NCI-H128 (cell line): ENCODE results near the gene ANO1.

Experiments used
- DNase-seq: peaks from one replicate; lab custom pipeline; 2025; ENCODE audit not compliant: unreplicated experiment; lab: John Stamatoyannopoulos, UW

The ANO1 gene

DNA sequence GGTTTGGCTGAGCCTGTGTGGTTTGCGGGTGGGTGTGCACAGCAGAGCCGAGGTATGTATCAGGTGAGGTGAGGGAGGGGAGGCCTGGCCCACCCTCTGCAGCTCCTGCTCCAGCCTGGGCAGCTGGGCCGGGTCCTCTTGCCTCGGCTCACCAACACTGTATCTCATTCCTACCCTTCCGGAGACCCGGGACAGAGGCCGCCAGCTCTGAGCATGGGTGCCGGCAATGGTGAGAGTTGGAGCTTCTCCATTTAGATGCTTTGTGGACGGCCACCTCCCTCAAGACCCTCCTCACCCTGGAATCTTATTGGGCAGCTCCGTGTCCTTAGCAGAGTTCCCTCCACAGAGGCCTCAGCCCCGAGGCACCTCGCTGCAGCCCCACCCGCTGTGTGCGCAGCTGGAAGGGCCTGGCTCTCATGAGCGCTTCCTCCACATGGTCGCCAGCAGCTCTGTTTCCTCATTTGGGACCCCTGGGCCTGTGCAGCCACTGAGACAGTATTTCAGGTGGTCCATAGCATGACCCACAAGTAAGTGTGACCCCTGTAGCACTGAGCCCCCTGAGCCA, 55.7 kb downstream of the ANO1 start:
- DNase-seq: no peak

DNA sequence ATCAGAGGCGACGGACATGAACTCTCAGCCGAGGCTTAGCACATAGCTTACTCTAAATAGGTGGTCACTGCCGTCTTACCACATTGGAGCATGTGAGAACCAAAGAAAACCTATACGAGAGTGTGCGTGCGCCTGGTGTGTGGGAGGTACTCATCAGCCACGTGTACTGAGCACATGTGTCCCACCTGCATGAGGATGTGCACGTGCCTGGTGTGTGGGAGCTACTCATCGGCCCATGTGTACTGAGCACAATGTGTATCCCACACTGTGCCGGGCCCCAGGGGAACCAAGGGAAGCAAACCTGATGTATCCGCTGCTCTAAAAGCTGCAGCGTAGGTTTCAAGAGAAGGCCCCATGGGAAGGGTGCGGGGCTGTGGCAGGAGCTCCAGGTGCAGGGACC, 56.4 kb downstream of the ANO1 start:
- DNase-seq: no peak

DNA sequence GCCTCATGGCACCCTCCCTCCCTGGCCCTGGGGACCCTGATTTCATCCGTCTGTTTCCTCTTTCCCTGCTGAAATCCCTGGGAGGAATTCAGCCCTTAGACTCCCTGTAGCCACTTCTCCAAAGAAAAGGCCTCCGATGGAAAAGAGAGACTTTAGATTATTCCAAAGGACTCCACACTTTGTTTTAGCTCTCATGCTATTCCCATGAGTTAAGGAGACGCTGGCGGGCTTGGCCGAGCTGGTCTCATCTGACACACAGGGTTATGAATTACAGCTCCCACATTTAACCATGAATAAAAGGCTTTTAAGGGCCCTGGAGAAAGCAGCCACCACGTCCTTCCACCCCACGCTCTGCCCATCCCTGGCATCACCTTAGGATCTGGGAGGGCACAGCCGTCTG, 57.0 kb downstream of the ANO1 start:
- DNase-seq: no peak

DNA sequence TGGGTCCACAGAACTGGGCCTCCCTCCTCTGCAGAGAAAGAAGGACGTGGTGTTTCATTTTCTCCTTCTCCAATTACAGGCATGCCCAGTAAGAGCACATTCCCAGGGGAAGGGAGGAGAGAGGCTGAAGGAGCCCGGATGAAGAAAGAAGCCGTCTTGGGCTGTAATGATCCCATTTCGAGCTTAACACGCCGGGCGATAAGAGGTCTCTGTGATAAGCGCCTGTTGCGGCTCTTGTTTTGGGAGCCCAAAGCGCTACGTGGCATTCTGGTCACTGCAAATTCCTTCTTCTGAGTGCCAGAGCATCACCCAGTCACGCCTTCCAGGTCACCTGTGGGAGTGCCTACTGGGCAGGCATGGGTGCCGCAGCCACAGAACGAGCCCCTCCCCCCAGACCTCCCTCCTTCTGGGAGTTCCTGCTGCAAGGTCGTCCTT, 57.5 kb downstream of the ANO1 start:
- DNase-seq: no peak

DNA sequence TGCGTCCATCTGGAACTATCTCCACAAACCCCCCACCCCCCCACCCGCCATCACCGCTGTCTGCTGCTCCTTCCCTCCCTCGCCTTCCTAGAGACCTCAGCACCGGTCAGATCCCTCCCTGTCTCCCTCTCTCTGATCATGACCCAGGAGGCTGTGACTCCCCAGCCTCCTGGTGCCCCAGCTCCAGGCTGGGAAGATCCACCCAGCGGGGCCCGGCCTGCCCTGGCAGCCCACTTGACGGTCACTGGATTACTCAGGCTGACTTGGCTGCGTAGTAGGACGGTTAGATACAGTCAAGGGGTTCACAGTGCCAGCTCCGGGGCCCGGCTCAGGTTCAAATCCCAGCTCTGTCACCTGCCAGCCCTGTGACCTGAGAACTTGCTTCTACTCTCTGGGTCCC, 59.3 kb downstream of the ANO1 start:
- no peak for DNase-seq

DNA sequence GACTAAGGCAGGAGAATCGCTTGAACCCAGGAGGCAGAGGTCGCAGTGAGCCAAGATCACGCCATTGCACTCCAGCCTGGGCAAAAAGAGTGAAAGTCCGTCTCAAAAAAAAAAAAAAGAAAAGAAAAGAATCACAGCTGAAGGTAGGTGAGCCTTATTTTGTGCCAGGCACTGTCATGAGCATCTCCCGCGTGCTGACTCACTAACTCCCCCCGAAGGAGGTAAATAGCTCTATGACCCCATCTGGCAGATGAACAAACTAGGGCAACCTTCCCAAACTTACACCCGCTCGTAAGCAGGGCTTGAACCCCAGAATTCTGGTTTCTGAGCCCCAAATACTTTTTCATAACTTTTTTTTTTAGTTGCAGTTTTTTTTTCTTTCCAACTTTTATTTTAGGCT, 60.3 kb downstream of the ANO1 start:
- DNase-seq: no peak

DNA sequence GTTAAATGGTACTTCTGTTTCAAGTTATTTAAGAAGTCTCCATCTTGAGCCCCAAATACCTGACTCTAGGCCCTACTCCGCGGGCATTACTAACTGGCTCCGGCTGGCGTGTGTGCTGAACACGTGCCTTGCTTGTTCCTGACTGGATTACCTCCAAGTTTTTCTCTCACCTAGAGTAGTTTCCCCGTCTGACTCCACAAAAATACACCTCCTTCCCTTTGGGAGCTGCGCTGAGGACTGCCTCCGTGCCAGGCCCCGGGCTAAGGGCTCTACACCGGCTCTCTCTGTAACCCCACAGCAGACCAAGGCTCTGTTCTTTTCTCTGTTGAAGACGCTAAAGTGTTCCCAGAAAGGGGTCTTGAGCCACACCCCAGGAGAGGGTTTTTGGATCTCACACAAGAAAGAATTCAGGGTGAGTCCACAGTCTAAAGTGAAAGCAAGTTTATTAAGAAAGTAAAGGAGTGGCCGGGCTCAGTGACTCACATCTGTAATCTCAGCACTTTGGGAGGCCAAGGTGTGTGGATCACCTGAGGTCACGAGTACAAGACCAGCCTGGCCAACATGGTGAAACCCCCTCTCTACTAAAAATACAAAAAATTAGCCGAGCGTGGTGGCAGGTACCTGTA, 61.8 kb downstream of the ANO1 start:
- DNase-seq: no peak

DNA sequence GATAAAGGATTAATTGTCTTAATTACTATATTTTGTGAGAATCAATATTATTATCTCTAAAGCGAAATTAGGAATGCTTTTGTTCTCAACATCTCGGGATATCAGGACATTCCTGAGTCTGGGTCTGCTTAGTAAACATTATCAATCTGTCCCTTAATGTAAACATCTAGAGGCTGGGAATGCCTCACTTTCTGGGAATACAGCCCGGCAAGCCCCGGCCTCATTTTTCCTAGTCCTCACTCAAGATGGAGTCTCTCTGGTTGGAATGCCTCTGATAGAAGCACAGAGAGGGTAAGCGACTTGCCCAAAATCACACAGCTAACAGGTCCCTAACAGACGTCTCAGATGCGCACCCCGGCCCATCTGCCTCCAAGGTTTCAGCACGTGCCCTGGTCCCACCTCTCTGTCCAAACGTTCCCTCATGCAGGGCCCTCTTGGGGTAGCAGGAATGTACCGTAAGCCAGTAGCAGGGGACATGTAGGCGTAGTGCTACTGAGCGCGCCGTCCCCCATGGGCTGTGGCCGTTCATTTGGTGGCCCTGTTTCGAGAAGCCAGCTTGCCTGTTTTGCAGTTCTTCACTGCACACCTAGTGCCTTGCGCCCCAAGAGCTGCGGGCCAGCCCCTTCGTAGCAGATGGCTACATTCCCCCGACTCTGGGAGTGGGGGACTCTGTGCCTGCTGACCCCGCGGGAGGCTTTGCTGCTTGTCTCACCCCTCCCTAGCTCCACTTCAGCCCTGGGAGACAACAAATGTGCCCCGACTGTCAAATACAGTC, 62.8 kb downstream of the ANO1 start:
- DNase-seq: no peak

DNA sequence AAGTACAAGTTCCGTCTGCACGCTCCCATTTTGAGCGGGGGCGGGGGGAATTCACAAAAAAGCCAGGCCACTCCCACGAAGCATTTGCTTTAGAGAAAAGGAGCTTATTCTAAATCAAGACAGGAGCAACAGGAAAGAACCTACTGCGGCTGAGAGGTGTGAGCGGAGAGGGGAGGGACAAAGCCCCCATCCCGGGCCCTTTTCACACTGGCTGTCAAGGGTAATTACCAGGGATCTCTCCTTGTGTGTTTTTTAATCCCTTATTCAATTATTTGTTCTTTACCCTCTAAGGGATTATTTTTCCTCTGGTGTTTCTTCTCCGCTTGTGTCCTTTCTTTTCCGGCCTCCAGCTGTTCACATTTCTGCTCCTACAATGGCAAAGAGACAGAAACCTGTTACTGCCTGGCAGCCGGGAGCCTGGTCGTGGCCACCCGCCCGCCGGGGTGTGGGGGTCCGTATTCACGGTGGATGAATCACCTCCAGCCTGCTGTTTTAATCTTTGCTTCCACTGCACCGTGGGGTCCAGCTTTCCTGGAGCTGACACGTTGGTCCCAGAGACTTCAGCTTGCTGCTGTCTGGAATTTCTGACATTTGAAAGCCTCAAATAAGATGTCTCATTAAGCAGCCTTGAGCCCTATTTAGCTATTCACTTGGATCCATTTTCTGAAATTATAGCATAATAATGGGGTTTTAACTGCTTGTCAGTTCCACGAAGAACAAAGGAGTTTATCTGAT, 63.5 kb downstream of the ANO1 start:
- DNase-seq: peak; percentile 37

DNA sequence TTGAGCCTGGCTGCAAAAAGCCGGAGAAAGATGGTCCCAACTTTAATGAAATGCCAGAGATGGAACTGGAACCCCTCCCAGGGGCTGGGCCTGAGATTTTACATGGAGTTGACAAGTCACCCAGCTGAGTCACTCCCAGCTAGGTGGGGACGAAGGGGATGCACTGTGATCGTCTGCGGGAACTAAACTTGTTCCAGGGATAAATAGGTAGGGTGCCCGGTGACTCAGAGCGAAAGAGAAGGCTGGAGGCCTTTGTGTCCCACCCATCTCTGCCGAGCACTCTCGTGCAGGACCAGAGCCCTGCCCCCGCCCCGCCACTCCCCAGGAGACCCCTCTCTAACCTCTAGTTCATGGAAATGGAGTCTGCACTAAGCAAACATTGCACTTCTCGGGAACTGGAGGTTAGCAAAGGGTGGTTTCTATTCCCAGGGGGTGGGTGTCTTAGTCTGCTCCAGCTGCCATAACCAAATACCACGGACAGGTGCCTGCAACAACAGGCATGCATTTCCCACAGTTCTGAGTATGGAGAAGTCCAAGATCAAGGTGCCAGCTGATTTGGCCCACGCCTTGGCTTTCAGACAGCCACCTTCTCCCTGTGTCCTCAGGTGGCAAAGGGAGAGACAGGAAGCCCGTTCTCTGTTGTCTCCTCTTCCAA, 64.2 kb downstream of the ANO1 start:
- no peak for DNase-seq

DNA sequence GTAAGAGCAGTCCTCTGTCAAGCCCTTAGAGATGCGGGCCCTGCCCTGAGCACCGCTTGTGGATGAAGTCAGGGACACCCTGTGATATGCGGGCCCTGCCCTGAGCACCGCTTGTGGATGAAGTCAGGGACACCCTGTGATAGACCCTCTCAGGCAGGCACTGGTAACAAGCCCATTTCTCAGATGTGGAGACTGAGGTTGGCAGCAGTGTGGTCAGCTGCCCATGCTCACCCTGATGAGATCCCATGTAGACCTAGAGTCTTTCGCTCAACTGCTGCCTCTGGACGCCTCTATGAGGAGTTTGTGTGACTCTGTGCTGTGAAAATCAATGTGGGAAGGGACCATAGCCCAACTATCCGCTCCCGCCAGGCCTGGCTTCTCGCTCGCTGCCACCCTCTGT, 66.1 kb downstream of the ANO1 start:
- no peak for DNase-seq

DNA sequence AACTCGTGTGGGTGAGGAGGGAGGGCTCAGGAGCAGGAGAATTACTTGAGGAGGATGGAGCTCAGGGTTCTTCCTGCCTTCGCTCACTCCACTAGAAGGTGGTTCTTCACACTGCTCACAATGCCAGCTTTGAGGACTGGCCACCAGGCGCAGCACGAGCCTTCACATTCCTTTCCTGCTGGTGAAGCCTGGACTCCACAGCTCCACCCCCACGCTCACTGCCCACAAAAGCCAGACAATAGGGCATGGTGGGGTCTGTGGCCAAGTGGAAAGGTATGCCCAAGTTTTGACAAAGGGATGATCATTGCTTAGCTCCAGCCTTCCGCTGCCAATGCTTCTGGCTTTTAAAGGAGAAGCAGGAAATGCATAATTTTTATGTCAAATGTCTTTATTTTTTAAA, 67.0 kb downstream of the ANO1 start:
- DNase-seq: no peak

DNA sequence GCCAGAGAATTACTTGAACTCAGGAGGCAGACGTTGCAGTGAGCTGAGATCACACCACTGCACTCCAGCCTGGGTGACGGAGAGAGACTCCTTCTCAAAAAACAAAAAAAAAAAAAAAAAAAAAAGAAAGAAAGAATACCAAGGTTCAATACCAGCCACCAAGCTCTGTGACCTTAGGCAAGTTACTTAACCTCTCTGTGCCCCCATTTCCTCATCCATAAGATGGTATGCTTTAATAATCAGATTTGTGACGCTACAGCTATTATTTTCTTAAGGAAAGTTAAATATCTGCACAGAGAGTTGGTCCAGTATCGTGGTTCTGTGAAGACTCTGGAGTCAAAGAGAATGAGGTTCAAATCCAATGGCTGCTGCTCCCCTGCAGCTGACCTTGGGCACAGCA, 67.7 kb downstream of the ANO1 start:
- DNase-seq: no peak

DNA sequence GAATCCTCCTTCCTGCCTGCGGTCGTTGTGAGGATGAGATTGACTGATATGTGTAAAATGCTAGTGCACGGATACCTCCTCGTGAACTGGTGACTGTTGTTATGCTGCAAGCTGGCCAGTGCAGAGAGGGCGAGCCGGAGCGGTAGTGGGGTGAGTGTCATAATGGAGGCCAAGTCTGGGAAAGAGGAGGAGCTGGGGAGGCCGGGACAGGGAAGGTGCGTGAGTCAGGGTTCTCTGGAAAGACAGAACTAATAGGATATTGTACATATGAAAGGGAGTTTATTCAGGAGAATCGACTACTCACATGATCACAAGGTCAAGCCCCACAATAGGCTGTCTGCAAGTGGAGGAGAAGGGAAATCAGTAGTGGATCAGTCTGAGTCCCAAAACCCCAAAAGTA, 68.2 kb downstream of the ANO1 start:
- no peak for DNase-seq

DNA sequence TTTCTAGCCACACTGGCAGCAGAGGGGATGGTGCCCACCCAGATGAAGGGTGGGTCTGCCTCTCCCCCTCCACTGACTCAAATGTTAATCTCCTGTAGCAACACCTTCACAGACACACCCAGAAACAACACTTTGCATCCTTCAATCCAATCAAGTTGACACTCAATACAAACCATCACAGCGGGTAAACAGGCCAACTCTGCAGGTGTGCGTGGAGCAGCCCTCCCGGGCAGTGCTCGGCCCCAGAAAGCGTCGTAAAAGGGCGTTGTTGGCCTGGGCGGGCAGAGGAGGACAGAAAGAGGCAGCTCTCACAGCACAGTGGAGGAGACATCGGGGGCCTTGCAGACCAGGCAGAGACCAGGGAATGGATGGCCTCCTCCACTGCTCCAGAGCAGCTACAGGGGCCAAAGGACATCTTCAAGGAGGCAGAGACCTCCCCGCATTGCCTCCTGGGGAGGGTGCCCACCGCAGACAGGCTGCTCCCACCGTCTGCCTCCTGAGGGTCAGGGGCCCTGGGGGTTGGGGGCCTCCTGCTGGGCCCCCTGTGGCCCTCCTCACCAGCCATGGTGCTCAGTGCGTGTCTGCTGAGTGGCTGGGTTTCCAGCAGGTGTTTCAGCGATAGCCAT, 68.9 kb downstream of the ANO1 start:
- DNase-seq: no peak

DNA sequence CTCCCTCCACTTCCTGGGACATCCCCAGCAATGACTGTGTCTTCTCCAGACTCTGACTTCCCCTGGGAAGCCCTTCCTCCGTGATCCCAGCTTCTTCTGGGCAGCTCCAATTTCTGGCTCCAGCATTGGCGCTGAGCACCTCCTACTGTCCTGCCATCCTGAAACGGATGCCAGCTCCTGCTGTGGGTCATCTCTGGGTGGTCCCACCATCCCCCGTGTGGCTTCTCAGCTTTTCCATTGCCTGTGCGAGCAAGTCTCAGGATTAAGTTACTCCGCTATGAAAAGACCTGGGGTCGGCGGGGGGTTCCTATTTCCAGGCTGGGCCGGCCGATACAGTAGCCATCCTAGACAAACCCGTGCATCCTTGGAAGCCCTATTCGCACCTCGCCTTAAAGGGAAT, 69.6 kb downstream of the ANO1 start:
- DNase-seq: no peak

DNA sequence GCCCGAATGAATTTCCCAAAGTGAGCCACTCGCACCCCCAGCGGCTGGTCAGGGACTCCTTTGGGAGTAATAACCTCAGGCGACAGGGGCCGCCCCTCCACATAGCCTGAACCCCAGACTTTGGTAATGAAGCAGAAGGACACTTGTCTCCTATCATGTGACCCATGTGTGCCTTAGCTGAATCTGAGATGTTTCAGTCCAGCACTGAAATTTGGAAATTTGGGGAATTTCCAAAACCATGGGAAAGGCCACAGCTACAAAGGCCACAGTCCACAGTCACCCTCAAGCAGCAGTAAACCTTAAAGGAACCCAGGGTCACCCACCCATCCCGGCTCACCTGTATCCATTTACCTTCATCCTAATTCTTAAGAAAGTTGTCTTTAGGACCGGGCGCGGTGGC, 73.6 kb downstream of the ANO1 start:
- DNase-seq: no peak

DNA sequence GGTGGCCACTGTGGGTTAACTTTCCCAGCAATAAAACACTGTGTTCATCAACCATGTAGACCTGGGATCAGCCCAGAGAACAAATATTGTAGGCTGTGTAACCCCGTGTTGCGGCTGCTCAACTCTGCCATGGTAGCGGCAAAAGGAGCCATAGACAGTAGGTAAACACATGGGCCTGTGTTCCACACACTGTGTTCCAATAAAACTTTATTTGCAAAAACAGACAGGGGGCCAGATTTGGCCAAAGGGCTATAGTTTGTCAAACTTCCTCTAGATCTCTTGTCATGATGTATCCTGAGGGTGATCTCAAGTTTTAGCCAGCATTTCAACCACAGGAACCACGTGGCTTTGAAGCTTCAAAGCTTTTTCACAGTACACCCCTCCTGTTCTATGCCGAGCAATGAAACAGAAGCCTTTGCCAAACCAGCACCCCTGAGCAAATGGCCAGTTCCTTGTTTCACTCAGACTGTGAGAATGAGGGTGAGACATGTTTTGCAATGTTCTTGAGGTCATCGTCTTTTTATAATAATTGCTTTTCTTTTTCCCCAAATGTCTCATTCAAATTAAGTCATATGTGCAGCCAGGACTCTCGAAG, 75.1 kb downstream of the ANO1 start:
- DNase-seq: no peak

DNA sequence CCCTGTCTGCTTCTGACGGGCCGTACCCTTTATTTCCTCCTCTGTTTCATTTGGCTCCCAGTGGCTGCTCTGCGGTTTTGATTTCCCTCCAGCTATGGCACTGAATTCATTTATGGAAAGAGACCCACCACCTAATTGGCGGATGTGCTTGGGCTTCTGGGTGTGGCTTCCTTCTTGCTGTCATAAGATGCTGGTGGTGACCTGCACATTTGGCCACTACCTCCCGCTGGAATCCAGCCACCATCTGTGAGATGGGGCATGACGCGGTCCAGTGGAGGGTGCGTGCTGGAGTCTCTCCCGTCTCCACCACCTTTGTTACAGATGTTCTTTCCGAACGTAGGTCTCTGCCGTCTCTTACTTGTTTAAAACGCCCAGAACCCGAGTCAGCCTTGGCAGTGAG, 77.3 kb downstream of the ANO1 start:
- no peak for DNase-seq

DNA sequence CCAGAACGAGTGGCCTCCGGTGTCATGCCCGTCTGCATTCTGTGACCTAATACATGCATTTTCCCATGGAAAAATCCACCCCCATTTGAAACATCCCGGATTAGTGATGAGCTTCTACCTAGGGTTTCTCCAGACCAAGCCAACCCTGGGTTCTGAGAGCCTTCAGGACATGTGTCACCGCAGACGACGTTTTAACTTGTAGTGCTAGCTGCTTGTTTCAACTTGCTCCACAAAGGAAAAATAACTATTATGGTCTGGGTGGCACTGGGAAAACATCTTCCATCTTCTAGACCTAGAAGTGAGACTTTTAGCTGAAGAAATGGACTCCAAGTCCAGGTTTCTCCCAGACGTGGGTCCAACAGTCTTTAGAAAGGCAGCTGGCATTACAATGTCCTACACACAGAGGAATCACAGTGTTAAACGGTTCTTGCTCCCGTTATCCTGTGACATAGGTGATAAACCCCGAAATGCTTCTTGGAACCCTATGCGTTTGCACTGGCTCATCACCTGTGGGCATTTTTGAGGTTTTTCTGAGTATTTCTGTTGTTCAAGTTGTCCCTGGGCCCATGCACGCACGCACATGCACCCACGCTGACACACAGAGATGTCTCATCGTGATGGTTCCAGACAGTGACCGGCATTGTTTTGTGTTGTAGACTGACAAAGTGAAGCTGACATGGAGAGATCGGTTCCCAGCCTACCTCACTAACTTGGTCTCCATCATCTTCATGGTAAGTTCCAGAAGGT, 78.3 kb downstream of the ANO1 start:
- no peak for DNase-seq
